ENCODE results near the gene NARS2. TPM values are rescaled to one million over a fixed set of nuclear protein-coding genes. Genes with fewer than 3 reads are reported as not detected.

Gene NARS2
- total RNA-seq, 4 donors from 2014 or later: 10.6 to 20.3 (median 12.9) TPM

DNA sequence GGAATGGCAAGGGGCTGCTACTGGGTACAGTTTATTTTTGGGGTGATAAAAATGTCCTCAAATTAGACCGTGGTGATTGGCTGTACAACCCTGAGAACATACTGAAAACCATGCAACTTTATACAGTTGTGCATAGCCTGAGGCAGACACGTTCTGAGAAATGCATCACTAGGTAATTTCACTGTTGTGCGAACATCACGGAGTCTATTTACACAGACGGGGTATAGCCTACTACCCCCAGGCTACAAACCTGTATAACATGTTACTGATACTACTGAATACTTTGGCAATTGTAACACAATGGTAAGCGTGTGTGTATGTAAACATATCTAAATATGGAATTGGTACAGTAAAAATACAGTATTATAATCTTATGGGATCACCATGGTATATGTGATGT is 23.6 kb downstream of the NARS2 start:
- TF ChIP-seq, protein P1, sequence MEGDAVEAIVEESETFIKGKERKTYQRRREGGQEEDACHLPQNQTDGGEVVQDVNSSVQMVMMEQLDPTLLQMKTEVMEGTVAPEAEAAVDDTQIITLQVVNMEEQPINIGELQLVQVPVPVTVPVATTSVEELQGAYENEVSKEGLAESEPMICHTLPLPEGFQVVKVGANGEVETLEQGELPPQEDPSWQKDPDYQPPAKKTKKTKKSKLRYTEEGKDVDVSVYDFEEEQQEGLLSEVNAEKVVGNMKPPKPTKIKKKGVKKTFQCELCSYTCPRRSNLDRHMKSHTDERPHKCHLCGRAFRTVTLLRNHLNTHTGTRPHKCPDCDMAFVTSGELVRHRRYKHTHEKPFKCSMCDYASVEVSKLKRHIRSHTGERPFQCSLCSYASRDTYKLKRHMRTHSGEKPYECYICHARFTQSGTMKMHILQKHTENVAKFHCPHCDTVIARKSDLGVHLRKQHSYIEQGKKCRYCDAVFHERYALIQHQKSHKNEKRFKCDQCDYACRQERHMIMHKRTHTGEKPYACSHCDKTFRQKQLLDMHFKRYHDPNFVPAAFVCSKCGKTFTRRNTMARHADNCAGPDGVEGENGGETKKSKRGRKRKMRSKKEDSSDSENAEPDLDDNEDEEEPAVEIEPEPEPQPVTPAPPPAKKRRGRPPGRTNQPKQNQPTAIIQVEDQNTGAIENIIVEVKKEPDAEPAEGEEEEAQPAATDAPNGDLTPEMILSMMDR (IDR thresholded peaks at IDR 0.05): no peak
- DNase-seq (ENCODE audit: low spot score): no peak

DNA sequence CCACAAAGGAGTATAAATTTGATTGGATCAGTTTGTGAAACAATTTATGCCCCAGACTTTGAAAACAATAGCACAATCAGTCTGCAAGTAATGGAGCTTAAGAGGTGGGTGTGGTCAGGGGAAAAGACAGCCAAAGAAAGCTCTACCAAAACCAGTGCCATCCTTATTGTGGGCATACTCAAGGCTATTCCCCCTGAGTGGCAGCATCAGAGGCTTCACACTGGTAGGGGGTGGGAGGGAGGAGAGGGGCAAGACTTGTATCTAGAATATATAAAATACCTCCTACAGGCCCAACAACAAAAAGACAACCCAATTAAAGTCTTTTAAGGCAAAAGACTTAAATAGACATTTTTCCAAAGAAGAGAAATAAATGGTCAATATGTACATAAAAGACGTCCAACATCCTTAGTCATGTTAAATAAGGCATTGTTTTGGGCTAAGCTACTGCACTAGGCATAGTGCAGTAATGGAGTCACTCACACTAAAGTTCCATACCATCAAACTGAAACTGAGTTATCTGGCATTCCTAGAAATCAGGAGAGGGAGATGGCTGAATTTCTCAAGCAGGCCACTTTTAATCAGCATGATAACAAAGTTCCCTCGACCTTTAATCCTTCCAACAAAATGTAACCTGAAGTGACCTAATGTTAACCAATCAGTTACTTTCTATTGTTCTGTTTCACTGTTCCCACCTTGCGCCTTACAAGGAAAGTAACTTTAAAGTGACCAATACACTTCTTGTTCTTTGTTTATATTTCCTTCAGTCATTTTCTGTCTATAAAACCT is 24.8 kb downstream of the NARS2 start:
- ATAC-seq (ENCODE audit: low FRiP score): no peak

More for the DNA sequence above, 23.6 kb downstream of the NARS2 start:
- ATAC-seq (ENCODE audit: low FRiP score): no peak

DNA sequence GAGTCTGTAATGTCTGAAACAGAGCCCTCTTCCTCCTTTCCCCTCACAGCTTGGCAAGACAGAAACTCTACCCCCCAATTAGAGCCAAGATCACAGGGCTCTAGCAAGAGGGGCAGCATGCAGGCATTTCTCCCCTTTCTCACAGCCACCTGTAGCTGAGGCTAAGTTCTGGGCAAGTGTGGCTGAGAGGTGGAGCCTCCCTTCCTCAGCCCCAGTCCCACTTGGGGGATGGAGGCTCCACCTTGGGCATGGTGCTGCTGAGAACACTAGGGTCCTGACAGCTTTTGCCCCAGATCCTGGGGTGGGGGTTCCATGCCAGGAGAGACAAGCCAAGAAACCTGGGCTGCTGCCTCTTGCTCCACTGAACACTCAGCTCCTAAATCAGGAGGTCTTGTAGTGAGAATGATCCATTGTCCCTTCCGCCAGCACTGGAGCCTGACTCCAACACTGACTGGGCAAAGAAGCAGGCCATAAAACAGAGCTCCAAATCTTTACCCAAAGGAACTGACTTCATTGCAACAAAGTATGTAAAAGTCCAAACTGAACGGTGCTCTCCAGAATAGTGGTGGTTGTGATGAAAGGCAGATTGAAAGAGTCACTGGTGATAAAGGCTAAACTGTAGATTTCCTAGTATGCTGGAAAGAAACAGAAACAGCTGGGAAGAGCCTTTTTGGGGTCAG is 25.6 kb downstream of the NARS2 start:
- TF ChIP-seq, protein P1 (IDR thresholded peaks at IDR 0.05): no peak
- no peak for ATAC-seq (ENCODE audit: low FRiP score)
- DNase-seq (ENCODE audit: low spot score): no peak

More for the DNA sequence above, 24.8 kb downstream of the NARS2 start:
- DNase-seq (ENCODE audit: low spot score): no peak
- TF ChIP-seq, protein P1 (IDR thresholded peaks at IDR 0.05): no peak

DNA sequence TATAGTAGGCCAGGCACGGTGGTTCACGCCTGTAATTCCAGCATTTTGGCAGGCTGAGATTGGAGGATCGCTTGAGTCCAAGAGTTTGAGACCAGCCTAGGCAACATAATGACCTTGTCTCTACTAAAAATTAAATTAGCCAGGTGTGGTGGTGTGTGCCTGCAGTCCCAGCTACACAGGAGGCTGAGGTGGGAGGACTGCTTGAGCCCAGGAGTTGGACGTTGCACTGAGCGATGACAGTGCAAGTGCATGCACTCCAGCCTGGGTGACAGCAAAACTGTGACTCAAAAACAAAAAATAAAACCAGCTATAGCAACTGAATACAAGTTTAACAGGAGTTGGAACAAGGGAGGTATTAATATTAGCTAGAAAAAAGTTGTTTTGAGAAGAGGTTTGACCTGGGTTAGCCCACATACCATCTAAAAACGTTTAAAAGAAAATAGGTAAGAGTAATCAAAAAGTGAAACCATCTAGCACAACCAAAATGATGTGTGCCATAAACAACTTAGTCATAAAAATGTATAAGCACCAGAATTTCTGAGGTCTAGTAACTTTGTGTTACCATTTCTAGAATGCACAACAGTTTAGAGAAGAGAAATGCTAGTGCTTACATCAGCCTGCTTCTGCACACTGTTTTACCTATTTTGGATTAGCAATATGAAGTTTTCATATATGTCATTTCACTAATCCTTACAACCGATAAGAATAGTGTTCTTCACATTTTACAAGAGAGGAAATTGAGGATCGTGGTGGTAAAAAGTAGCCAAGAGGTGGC is 26.5 kb downstream of the NARS2 start:
- TF ChIP-seq, protein P1 (IDR thresholded peaks at IDR 0.05): no peak
- no peak for ATAC-seq (ENCODE audit: low FRiP score)
- DNase-seq (ENCODE audit: low spot score): no peak

DNA sequence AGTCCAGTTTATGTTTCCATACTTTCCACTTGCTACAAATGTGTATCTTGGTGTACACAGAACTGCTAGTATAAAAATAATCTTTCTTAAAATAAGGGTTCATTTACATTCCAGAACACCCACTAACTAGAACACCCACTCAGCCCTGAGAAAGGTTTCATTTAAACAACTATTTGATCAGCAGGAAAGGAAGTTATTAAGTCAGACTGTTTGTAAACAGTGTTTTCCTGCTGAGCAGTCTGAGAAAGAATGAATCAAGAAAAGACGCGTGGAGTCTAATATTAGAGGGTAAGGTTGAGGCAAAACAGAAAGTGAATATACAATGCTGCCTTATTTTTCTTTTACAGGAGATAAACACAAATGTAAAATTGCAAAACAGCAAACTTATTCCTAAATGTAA is 32.7 kb downstream of the NARS2 start:
- TF ChIP-seq, protein P1 (IDR thresholded peaks at IDR 0.05): no peak
- ATAC-seq (ENCODE audit: low FRiP score): no peak
- DNase-seq (ENCODE audit: low spot score): no peak

DNA sequence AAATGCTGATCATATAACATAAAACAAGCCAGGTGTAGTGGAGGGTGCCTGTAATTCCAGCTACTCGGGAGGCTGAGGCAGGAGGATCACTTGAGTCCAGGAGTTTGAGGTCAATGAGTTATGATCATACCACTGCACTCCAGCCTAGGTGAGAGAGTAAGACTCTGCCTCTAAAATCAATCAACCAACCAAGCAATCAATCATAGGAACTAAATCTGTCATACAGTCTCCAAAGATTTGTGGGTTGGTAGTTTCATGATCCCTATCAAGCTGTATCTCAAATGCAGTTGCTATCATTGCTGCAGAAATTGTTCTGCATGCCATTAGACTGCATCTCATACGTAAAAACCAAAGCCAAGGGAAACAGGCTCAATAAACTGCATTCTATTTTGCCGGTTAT is 33.1 kb downstream of the NARS2 start:
- ATAC-seq (ENCODE audit: low FRiP score): no peak
- TF ChIP-seq, protein P1 (IDR thresholded peaks at IDR 0.05): no peak
- no peak for DNase-seq (ENCODE audit: low spot score)
